Epithelial cell of proximal tubule (primary cell): ENCODE data around the gene CHMP2B. TPM values are rescaled to one million over a fixed set of nuclear protein-coding genes. Genes with fewer than 3 reads are reported as not detected.
A peak's percentile ranks its signal among the peaks of the same experiment; 100 is the strongest.
"Not testable (repeated sequence)": the region's sequence is repeated elsewhere in the genome, so short reads cannot be mapped to it uniquely, and the experiment has no call there.

ENCODE experiments used
- DNase-seq: peaks from one replicate; pipeline ENCODE4 v3.0.0-alpha.2; 2011; ENCODE audit warnings: low read depth
- H3K4me3 ChIP-seq: 2 replicates; pipeline ENCODE4 v1.5.1; 2011; ENCODE audit warnings: low read depth, mild to moderate bottlenecking, low read length
- CTCF ChIP-seq: conservative IDR thresholded peaks from 2 replicates; pipeline ENCODE4 v1.5.1; 2012; ENCODE audit warnings: low read depth, mild to moderate bottlenecking, low read length
- total RNA-seq: library from RNA; depleted of rRNA; stranded (reverse); fragments of >200 nt; gene quantifications from 2 replicates; pipeline ENCODE4 v1.2.3, GENCODE V29; 2015

Gene CHMP2B
- total RNA-seq, 1 donor from 2014 or later = 27.4 TPM

- TF ChIP-seq CTCF = no peak
- DNase-seq = no peak
- H3K4me3 ChIP-seq = peak overlapping the region; percentile 82
Measured at GRCh38 chr3:87227835-87228144, 681 bp downstream of the CHMP2B start.

- H3K4me3 ChIP-seq = peak overlapping the region; percentile 82
- no peak for DNase-seq
- no peak for TF ChIP-seq CTCF
Measured at GRCh38 chr3:87228316-87228715, 1.2 kb downstream of the CHMP2B start.

DNA sequence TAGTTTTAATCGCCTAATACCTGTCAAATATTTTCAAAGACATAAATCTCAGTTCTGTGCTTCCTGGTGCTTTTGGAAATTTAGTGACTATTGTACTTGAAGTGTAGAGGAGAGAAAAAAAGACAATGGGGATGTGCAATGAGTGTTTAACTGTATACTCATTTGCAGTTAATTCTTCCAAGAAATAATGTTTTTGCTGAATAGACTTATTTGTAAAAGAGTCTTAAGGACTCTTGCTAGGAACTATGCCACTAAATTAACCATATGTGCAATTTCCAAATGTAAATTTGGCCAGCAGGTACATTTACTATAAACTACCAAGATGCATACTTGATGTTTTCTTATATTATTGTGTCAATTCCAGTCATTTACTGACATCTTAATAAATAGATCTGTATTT is 2.0 kb downstream of the CHMP2B start:
- DNase-seq = no peak
- no peak overlapping the region for H3K4me3 ChIP-seq
- TF ChIP-seq CTCF = no peak

- no peak for DNase-seq
- no peak for TF ChIP-seq CTCF
- H3K4me3 ChIP-seq = no peak overlapping the region
Measured at GRCh38 chr3:87233805-87234204, 6.7 kb downstream of the CHMP2B start.

- no peak for TF ChIP-seq CTCF
- no peak for DNase-seq
- H3K4me3 ChIP-seq = no peak overlapping the region
Measured at GRCh38 chr3:87236093-87236492, 9.0 kb downstream of the CHMP2B start.

DNA sequence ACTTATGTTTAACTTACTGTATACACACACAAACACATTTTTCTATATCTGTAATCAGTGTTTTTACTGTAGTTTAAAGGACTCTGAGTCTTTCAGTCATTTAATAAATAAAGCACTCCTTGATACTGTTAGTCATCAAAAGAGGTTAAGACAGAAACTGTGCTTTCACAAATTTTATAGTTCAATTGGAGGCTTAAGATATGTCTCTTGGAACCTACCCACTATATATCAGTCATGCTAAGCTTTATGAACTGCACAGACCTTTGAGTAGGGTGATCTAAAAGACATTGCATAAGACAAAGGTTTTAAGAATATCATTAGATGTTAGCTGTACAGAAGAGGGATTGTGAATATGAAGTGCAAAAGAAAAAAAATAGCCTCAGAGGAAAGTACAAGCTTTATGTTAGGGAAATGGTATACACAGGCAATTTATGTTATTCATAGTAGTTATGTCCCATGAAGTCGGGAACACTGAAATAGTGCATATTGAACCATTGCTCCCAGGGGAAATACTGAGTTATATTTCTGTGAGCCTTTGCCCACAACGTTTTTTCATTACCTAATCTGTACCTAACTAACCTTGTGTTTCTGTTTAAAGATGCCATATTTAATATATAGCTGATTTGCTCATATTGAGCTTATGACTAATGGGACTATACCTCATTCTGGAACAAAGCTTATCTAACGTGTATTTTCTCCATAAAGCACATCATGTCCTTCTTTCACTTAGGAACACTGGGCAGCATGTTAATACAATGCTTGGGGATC is 19.7 kb downstream of the CHMP2B start:
- DNase-seq = no peak
- no peak for TF ChIP-seq CTCF
- no peak overlapping the region for H3K4me3 ChIP-seq

GRCh38 chr3:87247430-87247773 is 20.3 kb downstream of the CHMP2B start:
- no peak overlapping the region for H3K4me3 ChIP-seq
- TF ChIP-seq CTCF = no peak
- no peak for DNase-seq

- not testable (repeated sequence) for DNase-seq, H3K4me3 ChIP-seq
Measured at GRCh38 chr3:87248231-87248630, 21.1 kb downstream of the CHMP2B start.
